Stomach smooth muscle (tissue), 2 donors: Measurements from ENCODE around the gene HOXD8.

ENCODE experiments used
- H3K27ac ChIP-seq: one replicate; pipeline ENCODE4 v1.7.0; 2013; ENCODE audit warnings: mild to moderate bottlenecking, low read length, inconsistent platforms
- H3K27me3 ChIP-seq, 2 donors: one replicate each; pipeline ENCODE4 v1.7.0; 2013; ENCODE audit warnings: low read length in 2 of 2; ENCODE audit not compliant: insufficient read depth in 2 of 2, control insufficient read depth in 1 of 2
- H3K36me3 ChIP-seq, 2 donors: one replicate each; pipeline ENCODE4 v1.7.0; 2013; ENCODE audit warnings: low read length in 2 of 2; ENCODE audit not compliant: control insufficient read depth in 2 of 2, insufficient read depth in 2 of 2
- H3K4me1 ChIP-seq: one replicate; pipeline ENCODE4 v1.7.0; 2013; ENCODE audit warnings: low read length; ENCODE audit not compliant: control insufficient read depth, insufficient read depth
- H3K4me3 ChIP-seq, 2 donors: one replicate each; pipeline ENCODE4 v1.7.0; 2013; ENCODE audit warnings: low read length in 2 of 2
- H3K9ac ChIP-seq, 2 donors: one replicate each; pipeline ENCODE4 v1.7.0; 2013; ENCODE audit warnings: low read length in 2 of 2, mild to moderate bottlenecking in 1 of 2
- H3K9me3 ChIP-seq, 2 donors: one replicate each; pipeline ENCODE4 v1.7.0; 2013; ENCODE audit warnings: low read length in 2 of 2; ENCODE audit not compliant: control insufficient read depth in 2 of 2
- donor health status: healthy.
- donor health status: Pancreatic carcinoma.

Gene HOXD8

GRCh38 chr2:176136374-176137251, 7.1 kb downstream of the HOXD8 start:
- Histone ChIP-seq H3K27me3 (peaks cover 80 to 92% of the 10 kb centered on the region in 2 donors), H3K4me1 (peaks cover 24% of the 10 kb centered on the region), H3K9ac (peak overlapping the region in 1 of 2 donors; percentile 5), H3K4me3 (peak overlapping the region; percentile 26 to 64), H3K9me3 (peaks cover 0 to under 1% of the 10 kb centered on the region in 2 donors), H3K27ac (no peak overlapping the region), H3K36me3 (no peaks in the 10 kb centered on the region)

GRCh38 chr2:176137252-176137580, 7.7 kb downstream of the HOXD8 start:
- peak overlapping the region in 1 of 2 donors; percentile 64 for H3K4me3 ChIP-seq
- no peaks in the 10 kb centered on the region for H3K36me3 ChIP-seq
- H3K27me3 ChIP-seq = peaks cover 80 to 90% of the 10 kb centered on the region in 2 donors
- peaks cover 24% of the 10 kb centered on the region for H3K4me1 ChIP-seq
- H3K9me3 ChIP-seq = no peaks in the 10 kb centered on the region
- no peak overlapping the region for H3K27ac ChIP-seq
- no peak overlapping the region for H3K9ac ChIP-seq

- Histone ChIP-seq H3K9me3 (no peaks in the 10 kb centered on the region), H3K9ac (no peak overlapping the region), H3K4me3 (no peak overlapping the region), H3K27me3 (peaks cover 75 to 84% of the 10 kb centered on the region in 2 donors), H3K36me3 (no peaks in the 10 kb centered on the region), H3K27ac (no peak overlapping the region), H3K4me1 (peaks cover 24% of the 10 kb centered on the region)
Observed at GRCh38 chr2:176137906-176138305, 8.4 kb downstream of the HOXD8 start.

GRCh38 chr2:176138526-176138922, 9.0 kb downstream of the HOXD8 start:
- H3K36me3 ChIP-seq = no peaks in the 10 kb centered on the region
- no peak overlapping the region for H3K27ac ChIP-seq
- peak overlapping the region in 1 of 2 donors; percentile 22 for H3K4me3 ChIP-seq
- no peaks in the 10 kb centered on the region for H3K9me3 ChIP-seq
- H3K4me1 ChIP-seq = peaks cover 21% of the 10 kb centered on the region
- no peak overlapping the region for H3K9ac ChIP-seq
- peaks cover 74 to 83% of the 10 kb centered on the region in 2 donors for H3K27me3 ChIP-seq

- Histone ChIP-seq H3K27me3 (peaks cover 71 to 83% of the 10 kb centered on the region in 2 donors), H3K4me1 (peaks cover 20% of the 10 kb centered on the region), H3K36me3 (no peaks in the 10 kb centered on the region), H3K4me3 (peak overlapping the region in 1 of 2 donors; percentile 22), H3K27ac (peak overlapping the region; percentile 18), H3K9me3 (no peaks in the 10 kb centered on the region), H3K9ac (no peak overlapping the region)
Observed at GRCh38 chr2:176138923-176139660, 9.6 kb downstream of the HOXD8 start.

GRCh38 chr2:176139661-176140512, 10.4 kb downstream of the HOXD8 start:
- peaks cover 20% of the 10 kb centered on the region for H3K4me1 ChIP-seq
- H3K9me3 ChIP-seq = no peaks in the 10 kb centered on the region
- H3K27ac ChIP-seq = no peak overlapping the region
- no peaks in the 10 kb centered on the region for H3K36me3 ChIP-seq
- H3K4me3 ChIP-seq = peak overlapping the region; percentile 56 to 67
- peaks cover 66 to 78% of the 10 kb centered on the region in 2 donors for H3K27me3 ChIP-seq
- no peak overlapping the region for H3K9ac ChIP-seq

- Histone ChIP-seq H3K9me3 (no peaks in the 10 kb centered on the region), H3K9ac (no peak overlapping the region), H3K4me3 (peak overlapping the region; percentile 56 to 67), H3K27me3 (peaks cover 67 to 78% of the 10 kb centered on the region in 2 donors), H3K27ac (no peak overlapping the region), H3K4me1 (peaks cover 19% of the 10 kb centered on the region), H3K36me3 (no peaks in the 10 kb centered on the region)
Observed at GRCh38 chr2:176140513-176141317, 11.2 kb downstream of the HOXD8 start.

GRCh38 chr2:176142281-176142680, 12.8 kb downstream of the HOXD8 start:
- Histone ChIP-seq H3K9ac (no peak overlapping the region), H3K27me3 (peaks cover 68 to 78% of the 10 kb centered on the region in 2 donors), H3K9me3 (no peaks in the 10 kb centered on the region), H3K4me3 (no peak overlapping the region), H3K4me1 (peaks cover 8% of the 10 kb centered on the region), H3K27ac (no peak overlapping the region), H3K36me3 (no peaks in the 10 kb centered on the region)

- no peaks in the 10 kb centered on the region for H3K36me3 ChIP-seq
- peaks cover 69 to 79% of the 10 kb centered on the region in 2 donors for H3K27me3 ChIP-seq
- H3K4me3 ChIP-seq = no peak overlapping the region
- no peak overlapping the region for H3K9ac ChIP-seq
- no peak overlapping the region for H3K27ac ChIP-seq
- no peaks in the 10 kb centered on the region for H3K9me3 ChIP-seq
- peaks cover 2% of the 10 kb centered on the region for H3K4me1 ChIP-seq
Observed at GRCh38 chr2:176145085-176145969, 15.8 kb downstream of the HOXD8 start.
